GM18867 (cell line): ENCODE measurements around the gene SOS2.
"Not testable (repeated sequence)": the region's sequence is repeated elsewhere in the genome, so short reads cannot be mapped to it uniquely, and the experiment has no call there.

ENCODE experiments used
- ATAC-seq: cut with Tn5 transposase; IDR thresholded peaks from one replicate; pipeline ENCODE4 v1.9.1; 2021; ENCODE audit warnings: mild to moderate bottlenecking, moderate library complexity; ENCODE audit not compliant: unreplicated experiment

SOS2 gene

GRCh38 chr14:50228313-50228712, 3.1 kb downstream of the SOS2 start:
- ATAC-seq: no peak

- no peak for ATAC-seq
Measured at GRCh38 chr14:50225974-50226297, 5.4 kb downstream of the SOS2 start.

GRCh38 chr14:50225067-50225973, 6.1 kb downstream of the SOS2 start:
- no peak for ATAC-seq

DNA sequence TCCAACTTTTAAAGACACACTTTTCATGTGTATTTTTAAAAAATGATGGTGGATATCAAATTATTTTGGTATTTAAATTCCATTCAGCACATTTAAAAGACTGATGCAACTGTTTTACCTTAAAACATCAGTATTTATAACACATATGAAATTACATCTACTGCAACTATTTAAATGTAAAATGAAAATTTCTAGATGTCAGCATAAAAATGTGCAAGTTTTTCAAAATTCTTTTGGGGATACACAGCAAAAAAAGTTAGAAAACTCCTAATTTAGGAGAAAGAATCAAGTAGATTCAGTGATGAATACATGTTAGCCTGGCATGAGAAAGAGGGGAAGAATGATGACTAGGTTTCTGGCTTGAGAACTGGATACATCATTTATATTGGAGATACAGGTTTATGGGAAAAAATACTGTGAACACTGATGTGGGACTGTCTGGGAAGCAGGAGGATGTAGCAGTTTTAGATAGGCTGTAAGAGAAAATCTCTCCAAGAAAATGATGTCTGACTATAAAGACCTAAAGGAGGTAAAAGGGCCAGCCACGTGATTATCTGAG, 9.2 kb downstream of the SOS2 start:
- ATAC-seq: no peak

GRCh38 chr14:50218501-50218900, 12.9 kb downstream of the SOS2 start:
- no peak for ATAC-seq

- no peak for ATAC-seq
Measured at GRCh38 chr14:50215416-50215815, 16.0 kb downstream of the SOS2 start.

DNA sequence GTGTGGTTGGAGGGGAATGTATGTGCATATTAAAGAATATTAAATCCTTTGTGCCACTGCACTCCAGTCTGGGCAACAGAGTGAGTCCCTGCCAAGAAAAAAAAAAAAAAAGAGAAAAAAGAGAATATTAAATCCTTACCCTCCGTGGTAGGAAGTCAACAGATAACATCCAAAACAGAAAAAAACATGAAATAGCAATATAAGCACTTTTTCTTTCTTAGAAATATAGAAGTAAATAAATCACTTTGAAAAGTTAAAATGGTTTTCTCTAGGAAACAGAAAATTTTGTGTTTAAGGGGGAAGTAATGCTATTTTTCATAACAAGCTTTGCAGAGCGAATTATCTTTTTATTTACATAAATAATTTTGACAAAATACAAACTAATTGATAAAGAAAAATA, 17.6 kb downstream of the SOS2 start:
- no peak for ATAC-seq

DNA sequence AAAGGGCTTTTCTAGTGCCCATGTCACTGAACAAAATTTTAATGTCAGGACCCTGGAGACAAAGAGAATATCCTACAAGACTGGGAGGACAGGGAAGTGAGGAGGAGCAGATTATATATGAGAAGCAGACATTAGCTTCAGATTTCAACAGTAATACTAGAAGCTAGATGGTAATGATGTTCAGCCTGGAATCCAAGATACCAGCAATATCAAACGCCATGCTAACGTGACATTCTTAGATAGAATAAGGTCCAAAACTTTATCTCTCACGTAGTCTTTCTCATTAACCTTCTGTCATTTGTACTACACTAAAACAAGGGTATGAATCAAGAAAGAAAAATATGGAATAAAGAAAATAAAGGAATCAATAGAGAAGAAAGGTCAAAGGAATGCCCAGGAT, 18.7 kb downstream of the SOS2 start:
- no peak for ATAC-seq

DNA sequence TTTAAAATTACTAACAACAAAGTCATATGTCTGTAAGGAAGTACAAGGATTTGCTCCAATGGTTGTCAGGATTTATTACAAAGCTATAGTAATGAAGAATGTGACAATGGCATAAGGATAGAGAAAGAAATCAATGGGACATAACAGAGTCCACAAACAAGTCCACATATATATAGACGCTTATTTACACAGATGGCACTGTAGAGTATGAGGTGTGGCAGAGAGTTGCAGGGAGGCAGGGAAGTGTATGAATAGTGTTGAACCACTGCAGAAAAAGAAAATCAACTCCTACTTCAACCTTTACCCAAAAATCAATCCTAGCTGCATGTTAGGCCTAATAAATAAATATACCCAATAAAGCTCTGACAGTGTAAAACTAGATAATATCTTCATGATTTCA, 21.3 kb downstream of the SOS2 start:
- ATAC-seq: no peak

GRCh38 chr14:50198499-50198898, 32.9 kb downstream of the SOS2 start:
- ATAC-seq: no peak

DNA sequence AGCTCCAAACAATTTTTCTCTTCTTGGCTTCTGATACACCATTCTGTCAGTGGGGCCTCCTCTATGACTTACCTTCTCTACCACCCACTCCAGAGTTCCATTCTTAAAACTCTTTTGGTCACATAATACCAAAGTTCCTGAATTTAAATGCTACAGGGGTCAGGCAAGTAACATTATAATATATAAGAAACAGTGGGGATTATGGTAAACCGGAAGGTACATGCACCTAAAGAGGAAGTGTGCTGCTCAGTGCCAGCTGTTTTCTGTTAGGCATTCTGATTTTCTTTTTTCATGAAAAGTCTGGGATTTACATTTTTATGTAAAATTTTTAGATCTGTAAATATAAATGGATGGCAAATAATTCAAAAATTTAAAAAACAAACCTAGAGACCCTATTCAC, 39.9 kb downstream of the SOS2 start:
- no peak for ATAC-seq

GRCh38 chr14:50186107-50186506, 45.3 kb downstream of the SOS2 start:
- no peak for ATAC-seq

- no peak for ATAC-seq
Measured at GRCh38 chr14:50173891-50174290, 57.5 kb downstream of the SOS2 start.

DNA sequence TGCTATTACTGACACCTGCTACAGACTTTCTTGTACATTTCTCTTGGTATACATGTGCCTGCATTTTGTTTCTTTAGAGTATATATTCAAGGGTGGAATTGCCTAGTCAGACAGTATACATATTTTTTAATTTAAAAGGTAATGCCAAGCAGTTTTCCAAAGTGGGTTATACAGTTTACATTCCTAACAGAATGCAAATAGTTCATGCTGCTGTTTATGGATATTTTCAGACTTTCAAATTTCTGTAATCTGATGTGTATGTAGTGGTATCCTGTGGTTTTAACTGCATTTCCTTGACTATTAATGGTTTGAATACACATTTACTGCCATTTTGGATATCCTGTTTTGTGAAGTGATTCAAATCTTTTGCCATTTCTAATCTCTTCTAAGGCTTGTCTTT, 59.5 kb downstream of the SOS2 start:
- no peak for ATAC-seq

- not testable (repeated sequence) for ATAC-seq
Measured at GRCh38 chr14:50167381-50167780, 64.0 kb downstream of the SOS2 start.

DNA sequence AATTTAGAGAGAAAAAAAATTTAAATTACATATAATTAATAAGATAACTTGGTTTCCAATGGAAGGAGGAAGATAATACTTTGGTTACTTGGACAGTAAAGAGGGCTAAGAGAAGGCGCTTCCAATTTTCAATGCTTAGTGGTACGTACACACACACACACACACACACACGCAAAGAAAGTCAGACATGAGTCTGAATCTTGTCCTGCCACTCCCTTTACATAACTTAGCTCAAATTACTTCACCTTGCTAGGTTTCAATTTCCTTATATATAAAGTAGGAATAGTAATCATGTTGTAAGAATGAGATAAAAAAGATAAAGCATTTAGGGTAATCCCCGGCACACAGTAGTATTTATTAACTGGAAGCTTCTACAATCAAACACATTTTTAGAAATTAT, 75.3 kb downstream of the SOS2 start:
- ATAC-seq: no peak

DNA sequence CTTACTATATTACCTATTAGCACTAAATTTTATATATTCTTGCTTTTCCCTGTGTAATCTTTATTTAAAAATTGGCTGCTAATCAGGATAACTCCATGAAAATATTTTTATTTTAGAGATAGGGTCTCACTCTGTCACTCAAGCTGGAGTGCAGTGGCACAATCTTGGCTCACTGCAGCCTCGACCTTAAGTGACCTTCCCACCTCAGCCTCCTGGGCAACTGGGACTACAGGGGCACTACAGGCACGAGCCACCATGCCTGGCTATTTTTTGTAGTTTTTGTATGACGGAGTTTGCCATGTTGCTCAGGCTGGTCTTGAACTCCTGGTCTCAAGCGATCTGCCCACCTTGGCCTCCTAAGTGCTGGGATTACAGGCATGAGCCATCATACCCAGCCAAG, 82.6 kb downstream of the SOS2 start:
- no peak for ATAC-seq

GRCh38 chr14:50139192-50139591, 92.2 kb downstream of the SOS2 start:
- ATAC-seq: no peak

DNA sequence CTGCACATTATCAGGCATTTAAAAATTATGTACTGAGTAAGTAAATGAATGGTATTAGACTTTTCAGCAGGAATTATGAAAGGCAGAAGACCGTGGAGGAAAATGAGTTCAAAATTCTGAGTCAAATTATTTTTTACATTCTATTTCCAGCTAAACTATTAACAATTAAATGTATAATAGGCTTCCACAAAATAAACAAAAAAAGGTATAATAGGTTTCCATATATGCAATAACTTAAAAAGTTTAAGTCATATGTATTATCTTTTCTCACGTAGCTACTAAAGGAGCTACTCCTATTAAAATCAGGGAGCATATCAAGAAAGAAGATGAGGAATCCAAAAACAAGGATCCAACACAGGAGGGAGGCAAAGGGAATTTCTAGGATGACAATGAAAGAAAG, 103.6 kb downstream of the SOS2 start:
- ATAC-seq: no peak

DNA sequence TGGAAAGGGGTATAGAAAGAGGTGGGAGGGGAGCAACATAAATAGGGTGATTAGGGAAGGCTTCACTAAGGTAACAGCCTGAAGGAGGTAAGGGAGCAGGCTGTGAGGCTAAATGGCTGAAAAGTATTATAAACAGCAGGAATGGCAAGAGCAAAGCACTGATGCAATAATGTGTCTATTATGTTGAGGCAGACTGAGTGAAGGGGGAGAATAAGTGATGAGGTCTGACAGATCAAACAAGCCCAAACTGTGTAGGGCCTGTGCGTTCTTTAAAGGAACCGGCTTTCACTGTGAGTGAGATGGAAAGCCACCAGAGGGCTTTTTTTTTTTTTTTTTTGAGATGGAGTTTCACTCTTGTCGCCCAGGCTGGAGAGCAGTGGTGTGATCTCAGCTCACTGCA, 108.3 kb downstream of the SOS2 start:
- no peak for ATAC-seq

DNA sequence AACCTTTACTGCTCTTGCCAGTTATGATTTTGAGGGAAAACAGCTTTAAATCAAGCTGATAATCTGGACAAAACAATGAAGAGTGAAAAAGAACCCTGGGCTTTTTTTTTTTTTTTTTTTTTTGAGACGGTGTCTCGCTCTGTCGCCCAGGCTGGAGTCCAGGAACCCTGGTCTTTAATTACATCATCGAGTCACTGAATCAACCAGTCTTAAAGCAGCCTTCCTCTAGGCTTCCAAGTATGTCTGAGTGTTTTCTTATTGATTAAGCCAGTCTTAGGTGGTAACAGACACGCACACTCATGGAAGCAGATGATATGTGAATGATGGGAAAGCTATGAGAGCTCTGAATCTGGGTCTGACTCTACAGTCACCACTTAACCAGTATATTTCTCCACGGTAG, 109.1 kb downstream of the SOS2 start:
- no peak for ATAC-seq

GRCh38 chr14:50121486-50121885, 109.9 kb downstream of the SOS2 start:
- ATAC-seq: no peak

DNA sequence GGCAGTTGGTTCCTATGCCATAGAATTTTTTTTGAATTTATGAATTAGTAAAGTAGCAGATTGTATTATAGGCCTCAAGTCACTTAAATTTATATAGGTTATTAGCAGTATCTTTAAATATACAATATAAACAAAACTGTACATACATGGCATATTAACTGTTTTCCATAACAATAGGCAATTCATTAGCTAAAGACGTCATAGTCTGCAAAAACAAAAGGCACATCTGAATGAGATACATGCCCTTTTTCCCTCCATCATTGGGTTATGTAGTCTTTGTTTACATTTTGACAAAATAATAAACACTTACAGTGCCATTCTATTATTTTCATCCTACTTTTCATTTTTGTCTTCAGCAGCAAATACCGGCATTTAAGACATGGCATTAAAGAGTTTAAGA, 113.9 kb downstream of the SOS2 start:
- ATAC-seq: no peak
